Measurements from ENCODE around the gene AMIGO2. TPM values are rescaled to one million over a fixed set of nuclear protein-coding genes. Genes with fewer than 3 reads are reported as not detected.

Gene AMIGO2
- total RNA-seq, 1 donor from 2014 or later, result 16.9 TPM

- Mint-ChIP-seq H3K4me1 (ENCODE audit: unreplicated experiment) (peaks cover 24% of the 10 kb centered on the region), H3K27me3 (ENCODE audit: unreplicated experiment) (no peaks in the 10 kb centered on the region), H3K27ac (ENCODE audit: unreplicated experiment) (no peak overlapping the region), H3K36me3 (ENCODE audit: unreplicated experiment) (no peaks in the 10 kb centered on the region), H3K4me3 (ENCODE audit: unreplicated experiment) (no peak overlapping the region), H3K9me3 (ENCODE audit: unreplicated experiment) (no peaks in the 10 kb centered on the region)
- TF ChIP-seq CTCF (IDR thresholded peaks at IDR 0.05), result no peak
- no peak for DNase-seq (ENCODE audit: extremely low spot score, unreplicated experiment)
Measured at GRCh38 chr12:47034661-47035060, 45.1 kb downstream of the AMIGO2 start.

GRCh38 chr12:47033789-47034555 lies 45.8 kb downstream of the AMIGO2 start:
- no peak overlapping the region for H3K27ac Mint-ChIP-seq (ENCODE audit: unreplicated experiment)
- H3K9me3 Mint-ChIP-seq (ENCODE audit: unreplicated experiment), result no peaks in the 10 kb centered on the region

GRCh38 chr12:47033081-47033480 lies 46.7 kb downstream of the AMIGO2 start:
- no peak for DNase-seq (ENCODE audit: extremely low spot score, unreplicated experiment)
- TF ChIP-seq CTCF (IDR thresholded peaks at IDR 0.05), result no peak
- peaks cover 15% of the 10 kb centered on the region for H3K4me1 Mint-ChIP-seq (ENCODE audit: unreplicated experiment)
- no peak overlapping the region for H3K4me3 Mint-ChIP-seq (ENCODE audit: unreplicated experiment)
- H3K36me3 Mint-ChIP-seq (ENCODE audit: unreplicated experiment), result no peaks in the 10 kb centered on the region
- H3K9me3 Mint-ChIP-seq (ENCODE audit: unreplicated experiment), result no peaks in the 10 kb centered on the region
- H3K27me3 Mint-ChIP-seq (ENCODE audit: unreplicated experiment), result no peaks in the 10 kb centered on the region
- H3K27ac Mint-ChIP-seq (ENCODE audit: unreplicated experiment), result no peak overlapping the region

More at GRCh38 chr12:47033789-47034555, 45.8 kb downstream of the AMIGO2 start:
- no peaks in the 10 kb centered on the region for H3K36me3 Mint-ChIP-seq (ENCODE audit: unreplicated experiment)
- peaks cover 22% of the 10 kb centered on the region for H3K4me1 Mint-ChIP-seq (ENCODE audit: unreplicated experiment)
- DNase-seq (ENCODE audit: extremely low spot score, unreplicated experiment), result no peak
- no peak overlapping the region for H3K4me3 Mint-ChIP-seq (ENCODE audit: unreplicated experiment)
- TF ChIP-seq CTCF (IDR thresholded peaks at IDR 0.05), result no peak
- no peaks in the 10 kb centered on the region for H3K27me3 Mint-ChIP-seq (ENCODE audit: unreplicated experiment)

GRCh38 chr12:47032644-47033043 lies 47.1 kb downstream of the AMIGO2 start:
- TF ChIP-seq CTCF (IDR thresholded peaks at IDR 0.05), result peak; percentile 74
- no peak overlapping the region for H3K27ac Mint-ChIP-seq (ENCODE audit: unreplicated experiment)

GRCh38 chr12:47029903-47030302 lies 49.9 kb downstream of the AMIGO2 start:
- H3K36me3 Mint-ChIP-seq (ENCODE audit: unreplicated experiment), result no peaks in the 10 kb centered on the region
- no peak overlapping the region for H3K4me3 Mint-ChIP-seq (ENCODE audit: unreplicated experiment)
- TF ChIP-seq CTCF (IDR thresholded peaks at IDR 0.05), result no peak
- no peaks in the 10 kb centered on the region for H3K9me3 Mint-ChIP-seq (ENCODE audit: unreplicated experiment)
- H3K27me3 Mint-ChIP-seq (ENCODE audit: unreplicated experiment), result peaks cover 2% of the 10 kb centered on the region
- peaks cover 13% of the 10 kb centered on the region for H3K4me1 Mint-ChIP-seq (ENCODE audit: unreplicated experiment)
- H3K27ac Mint-ChIP-seq (ENCODE audit: unreplicated experiment), result no peak overlapping the region
- no peak for DNase-seq (ENCODE audit: extremely low spot score, unreplicated experiment)

More at GRCh38 chr12:47032644-47033043, 47.1 kb downstream of the AMIGO2 start:
- no peaks in the 10 kb centered on the region for H3K27me3 Mint-ChIP-seq (ENCODE audit: unreplicated experiment)
- H3K36me3 Mint-ChIP-seq (ENCODE audit: unreplicated experiment), result no peaks in the 10 kb centered on the region
- H3K9me3 Mint-ChIP-seq (ENCODE audit: unreplicated experiment), result no peaks in the 10 kb centered on the region
- peaks cover 13% of the 10 kb centered on the region for H3K4me1 Mint-ChIP-seq (ENCODE audit: unreplicated experiment)
- no peak overlapping the region for H3K4me3 Mint-ChIP-seq (ENCODE audit: unreplicated experiment)
- no peak for DNase-seq (ENCODE audit: extremely low spot score, unreplicated experiment)
